ENCODE results near the gene WTIP.
"Not testable (repeated sequence)": the region's sequence is repeated elsewhere in the genome, so short reads cannot be mapped to it uniquely, and the experiment has no call there.

WTIP gene

DNA sequence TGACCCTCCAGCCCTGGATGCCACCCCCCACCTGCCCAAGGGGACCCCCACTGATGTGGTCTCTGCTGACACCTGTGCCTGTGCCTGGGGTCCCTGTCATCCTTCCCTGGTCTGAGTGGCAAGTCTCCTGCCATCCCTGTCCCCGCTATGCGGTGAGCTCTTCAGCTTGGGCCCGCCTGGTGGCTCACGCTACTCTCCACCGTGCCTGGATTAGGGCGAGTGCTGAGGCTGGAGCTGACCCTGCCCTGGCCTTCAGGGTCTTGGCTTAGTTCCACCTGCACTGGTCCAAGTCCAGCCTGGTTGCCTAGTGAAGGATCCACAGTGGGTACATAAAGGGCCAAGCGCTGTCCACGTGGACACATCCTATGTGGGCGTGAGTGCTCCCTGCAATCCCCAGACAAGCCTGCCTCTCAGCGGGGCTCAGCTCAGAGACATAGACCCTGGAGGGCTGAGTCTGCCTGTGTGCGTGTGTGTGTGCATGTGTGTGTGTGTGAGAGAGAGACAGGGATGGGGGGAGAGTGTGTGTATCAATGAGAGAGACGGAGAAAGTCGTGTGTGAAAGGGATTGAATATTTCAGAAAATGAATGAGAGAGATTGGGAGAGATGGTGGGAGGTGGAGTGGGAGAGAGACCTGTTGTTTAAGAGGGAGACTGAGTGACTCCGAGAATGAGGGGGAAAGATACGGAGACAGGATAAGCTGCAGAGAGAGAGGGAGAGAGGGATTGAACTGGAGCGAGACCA is 22.1 kb downstream of the WTIP start:
- no peak for DNase-seq (ENCODE audit: low read depth, low spot score)

DNA sequence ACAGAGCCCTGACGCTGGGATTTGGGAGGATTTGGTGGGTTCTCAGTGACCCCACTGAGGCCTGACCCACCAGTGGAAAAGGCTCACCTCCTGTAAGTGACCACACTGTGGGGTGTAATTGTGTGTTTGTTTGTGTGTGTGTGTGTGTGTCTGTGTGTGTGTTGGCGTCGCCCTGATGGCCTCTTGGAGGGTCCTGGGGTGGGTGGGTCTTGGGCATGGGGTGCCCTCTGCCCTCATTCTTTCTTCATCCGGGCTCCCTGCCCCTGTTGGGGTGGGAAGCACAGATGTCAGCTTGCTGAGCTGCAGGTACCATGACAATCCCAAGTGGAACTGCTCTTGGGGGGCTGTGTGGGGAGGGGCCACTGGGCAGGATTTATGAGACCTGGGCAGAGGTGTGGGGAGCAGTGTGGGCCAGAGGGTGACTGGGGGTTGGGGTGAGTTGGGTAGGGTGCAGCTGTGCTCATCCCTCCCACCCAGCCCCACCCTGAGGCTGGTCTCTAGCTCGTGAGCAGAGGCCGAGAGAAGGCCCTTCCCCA is 22.8 kb downstream of the WTIP start:
- no peak for DNase-seq (ENCODE audit: low read depth, low spot score)

DNA sequence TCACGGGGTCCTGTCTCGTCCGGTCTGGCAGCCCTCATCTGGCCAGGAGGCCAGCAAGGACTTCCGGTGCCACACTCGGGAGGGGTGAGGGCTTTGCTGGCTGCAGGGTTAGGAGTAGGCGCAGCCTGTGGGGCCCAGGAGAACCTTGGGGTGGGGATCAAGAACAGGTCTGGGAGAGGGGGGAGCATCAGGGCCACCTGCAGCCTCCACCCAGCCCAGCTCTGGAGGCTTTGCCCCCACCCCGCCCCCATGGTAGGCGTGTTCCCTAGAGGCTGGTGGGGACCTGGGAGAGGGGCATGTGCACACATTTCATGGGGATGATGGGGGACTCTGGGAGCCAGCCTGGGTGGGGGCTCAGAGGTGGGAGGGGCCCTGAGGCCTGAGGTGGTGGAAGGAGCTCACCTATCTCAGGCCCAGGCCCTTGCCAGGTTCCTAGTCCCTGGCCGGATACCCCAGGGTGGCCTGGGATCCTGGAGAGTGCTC is 23.3 kb downstream of the WTIP start:
- DNase-seq (ENCODE audit: low read depth, low spot score), result no peak

DNA sequence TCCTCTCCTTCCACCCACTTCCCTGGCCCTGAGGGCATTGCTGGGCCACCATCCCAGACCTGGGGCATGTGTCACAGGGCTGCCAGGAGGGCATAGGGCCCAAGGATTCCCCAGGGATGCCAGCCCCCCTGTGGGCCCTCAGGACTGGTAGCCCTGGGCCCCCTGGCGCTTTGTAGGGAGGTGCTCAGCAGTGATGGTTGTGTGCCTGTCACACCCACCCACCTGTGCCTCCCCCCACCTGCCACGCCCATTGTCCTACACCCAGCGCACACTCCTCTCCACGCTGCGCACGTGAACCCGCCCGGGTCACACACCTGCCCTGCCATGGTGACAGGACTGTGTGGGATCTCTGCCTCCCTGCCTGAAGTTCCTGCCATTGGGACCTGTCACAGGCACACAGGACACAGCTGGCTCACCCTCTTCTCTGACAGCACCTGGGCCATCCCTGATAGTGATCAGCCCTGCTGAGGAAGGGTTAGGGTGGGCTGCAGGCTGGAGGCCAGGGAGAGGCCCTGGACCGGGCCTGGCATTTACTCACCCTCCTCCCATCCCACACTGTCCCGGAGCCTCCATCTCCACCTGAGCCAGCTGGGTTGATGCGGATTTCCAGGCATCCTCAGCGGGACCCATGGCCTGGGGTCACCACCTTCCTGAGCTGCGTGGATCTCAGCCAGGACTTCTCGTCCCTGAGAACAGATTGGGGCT is 23.9 kb downstream of the WTIP start:
- DNase-seq (ENCODE audit: low read depth, low spot score), result no peak

DNA sequence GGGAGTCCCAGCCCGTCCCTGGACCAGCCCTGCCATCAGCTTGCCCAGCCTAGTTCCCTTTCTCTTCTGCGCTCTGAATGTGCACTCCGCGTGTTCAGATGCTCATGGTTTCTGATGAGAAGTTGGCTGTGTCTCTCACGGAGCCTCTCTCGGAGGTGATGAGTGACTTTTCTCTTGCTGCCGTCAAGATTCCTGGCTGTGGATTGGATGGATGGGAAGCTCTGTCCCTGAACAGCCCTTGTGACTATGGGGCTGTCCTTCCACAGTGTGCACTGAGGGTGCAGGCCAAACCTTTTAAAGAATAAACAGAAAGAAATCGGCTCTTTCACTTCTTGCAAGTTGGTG is 24.4 kb downstream of the WTIP start:
- no peak for DNase-seq (ENCODE audit: low read depth, low spot score)

DNA sequence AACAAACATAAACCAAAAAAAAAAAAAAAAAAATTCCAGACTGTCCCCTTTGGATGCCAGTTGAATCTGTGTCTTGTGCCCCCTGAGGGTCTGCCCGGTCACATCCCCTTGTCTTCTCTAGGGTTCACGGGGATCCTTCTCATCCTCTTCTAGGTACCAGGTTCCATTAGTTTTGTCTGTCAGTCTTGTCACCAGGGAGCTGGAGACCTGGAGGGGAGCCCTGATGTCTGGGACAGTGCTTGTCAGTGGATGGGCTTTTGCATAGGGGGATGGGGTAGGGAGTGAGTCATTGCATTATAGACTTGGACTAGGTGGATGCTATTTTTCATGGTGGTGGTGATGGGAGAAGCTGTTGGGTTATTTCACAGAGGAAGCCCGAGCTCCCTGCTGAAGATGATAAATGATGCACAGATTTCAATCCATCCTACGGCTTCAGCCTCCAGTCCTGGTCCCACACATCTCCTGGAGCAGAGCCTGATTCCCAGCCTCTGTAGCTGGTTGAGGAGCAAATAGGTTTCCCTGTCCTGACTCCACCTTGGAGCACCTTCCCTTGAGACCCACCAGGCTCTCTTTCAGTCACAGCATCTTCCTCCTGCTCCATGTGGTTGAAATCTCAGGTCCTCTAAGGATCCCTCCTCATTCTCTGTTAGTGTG is 26.0 kb downstream of the WTIP start:
- no peak for DNase-seq (ENCODE audit: low read depth, low spot score)

DNA sequence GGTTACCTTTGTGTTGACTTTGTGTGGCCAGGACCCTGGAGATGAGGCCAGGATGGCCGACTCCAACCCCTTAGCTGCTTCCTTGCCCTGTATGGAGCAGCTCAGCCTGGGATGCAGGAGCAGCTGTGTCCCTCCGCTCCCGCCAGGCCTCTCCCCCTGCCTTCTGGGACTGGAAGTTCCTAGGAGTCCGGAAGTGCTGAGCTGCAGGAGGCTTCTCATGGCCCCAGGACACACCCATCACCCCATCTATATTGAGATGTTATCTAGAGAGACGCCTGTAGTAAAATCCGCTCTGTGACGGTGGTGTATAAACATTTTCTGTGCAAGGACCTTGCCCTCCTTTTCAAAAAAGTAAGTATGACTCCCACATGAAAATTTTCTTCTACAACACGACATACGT is 27.0 kb downstream of the WTIP start:
- DNase-seq (ENCODE audit: low read depth, low spot score), result peak; percentile 39

DNA sequence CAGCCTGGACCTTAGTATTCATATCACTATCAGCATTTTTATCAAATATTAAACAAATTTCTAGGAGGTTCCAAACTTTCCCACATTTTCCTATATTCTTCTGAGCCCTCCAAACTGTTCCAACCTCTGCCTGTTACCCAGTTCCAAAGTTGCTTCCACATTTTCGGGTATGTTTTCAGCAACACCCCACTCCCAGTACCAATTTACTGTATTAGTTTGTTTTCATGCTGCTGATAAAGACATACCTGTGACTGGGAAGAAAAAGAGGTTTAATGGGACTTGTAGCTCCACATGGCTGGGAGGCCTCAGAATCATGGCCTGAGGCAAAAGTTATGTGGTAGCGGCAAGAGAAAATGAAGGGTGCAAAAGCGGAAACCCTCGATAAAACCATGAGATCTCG is 29.3 kb downstream of the WTIP start:
- not testable (repeated sequence) for DNase-seq (ENCODE audit: low read depth, low spot score)

DNA sequence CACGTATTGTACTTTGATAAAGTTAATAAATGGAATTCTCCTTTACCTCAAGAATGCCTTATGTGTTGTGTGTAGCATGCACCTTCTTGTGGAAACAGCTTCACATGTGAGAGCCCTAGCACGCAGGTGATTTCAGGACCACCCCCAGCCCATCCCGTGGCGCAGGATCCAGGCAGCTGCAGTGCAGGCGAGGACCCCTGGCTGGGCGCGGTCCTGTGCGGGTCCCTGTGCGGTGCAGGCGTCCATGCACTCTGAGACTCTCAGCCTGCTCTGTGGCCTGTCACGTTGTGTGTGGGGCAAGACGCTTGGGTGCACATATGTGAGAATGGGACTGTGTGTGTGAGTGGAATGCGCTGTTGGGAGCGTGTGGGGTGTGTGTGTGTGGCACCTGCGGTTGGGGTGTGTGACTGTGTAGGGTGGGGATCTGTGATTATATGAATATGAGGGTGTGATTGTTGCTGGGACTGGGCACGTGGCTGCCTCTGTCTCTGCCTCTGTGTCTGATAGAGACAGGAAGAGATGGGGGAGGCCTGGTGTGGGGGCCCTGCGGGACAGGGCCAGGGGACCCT is 30.8 kb downstream of the WTIP start:
- DNase-seq (ENCODE audit: low read depth, low spot score), result no peak

DNA sequence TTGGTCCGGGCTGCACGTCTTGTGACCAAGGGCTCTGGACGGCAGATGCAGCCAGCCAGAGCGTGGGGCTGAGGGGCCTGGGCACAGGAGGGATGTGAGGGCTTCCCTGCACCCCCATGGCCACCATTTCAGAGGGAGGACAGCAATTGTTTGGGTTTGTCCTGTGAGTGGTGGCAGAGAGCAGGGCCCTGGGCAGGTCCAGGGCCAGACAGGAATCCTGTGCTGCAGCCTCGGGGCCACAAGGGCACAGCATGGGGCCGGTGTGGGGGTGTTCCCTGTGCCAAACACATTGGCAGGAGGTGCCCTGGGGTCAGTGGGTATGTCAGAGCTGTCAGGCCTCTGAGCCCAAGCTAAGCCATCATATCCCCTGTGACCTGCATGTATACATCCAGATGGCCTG is 32.2 kb downstream of the WTIP start:
- DNase-seq (ENCODE audit: low read depth, low spot score), result no peak

DNA sequence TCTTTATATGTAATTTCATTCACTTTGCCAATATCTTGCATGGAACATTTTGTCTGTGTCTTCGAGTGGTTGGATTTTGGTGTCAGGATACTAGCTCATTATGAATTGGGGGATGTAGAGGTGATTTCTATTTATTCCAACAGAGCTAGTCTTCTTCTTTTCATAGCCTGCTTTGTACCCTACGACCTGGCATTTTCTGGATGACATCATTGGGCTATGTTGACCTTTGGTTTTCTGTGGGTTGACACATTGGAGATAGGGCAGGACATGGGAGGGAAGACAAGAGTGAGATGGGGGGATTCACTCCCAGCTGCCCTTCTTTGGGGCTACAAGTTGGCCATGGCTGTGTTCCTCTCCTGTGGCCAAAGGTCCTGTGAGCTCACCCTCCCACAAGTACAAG is 38.0 kb downstream of the WTIP start:
- DNase-seq (ENCODE audit: low read depth, low spot score), result no peak

DNA sequence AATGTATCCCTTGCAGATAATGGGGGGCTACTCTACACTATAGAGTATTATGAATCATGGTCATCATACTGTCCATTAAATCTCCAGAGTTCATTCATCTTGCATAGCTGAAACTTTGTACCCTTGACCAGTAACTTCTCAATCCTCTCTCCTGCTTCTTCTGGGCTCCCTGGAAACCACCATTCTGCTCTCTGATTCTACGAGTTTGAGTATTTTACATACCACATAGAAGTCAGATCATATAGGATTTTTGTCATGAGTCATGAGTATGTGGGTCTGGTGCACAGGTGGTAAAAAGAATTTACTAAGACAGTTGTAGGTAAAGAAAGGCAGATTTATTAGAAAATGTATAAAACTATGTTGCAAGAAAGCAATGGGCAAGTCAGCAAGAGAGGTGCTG is 41.9 kb downstream of the WTIP start:
- DNase-seq (ENCODE audit: low read depth, low spot score), result no peak

DNA sequence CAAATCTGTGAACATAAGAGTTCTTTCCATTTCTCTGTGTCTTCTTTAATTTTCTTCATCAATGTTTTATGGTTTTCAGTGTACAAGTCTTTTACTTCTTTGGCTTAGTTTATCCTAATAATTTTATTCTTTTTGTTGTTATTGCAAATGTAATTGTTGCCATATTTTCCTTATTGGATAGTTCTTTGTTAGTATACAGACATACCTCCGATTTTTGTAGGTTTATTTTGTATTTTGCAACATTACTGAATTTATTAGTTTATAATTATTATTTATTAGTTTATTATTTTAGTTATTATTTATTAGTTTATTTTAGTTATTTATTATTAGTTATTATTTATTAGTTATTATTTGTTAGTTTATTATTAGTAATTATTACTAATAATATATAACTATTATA is 43.4 kb downstream of the WTIP start:
- no peak for DNase-seq (ENCODE audit: low read depth, low spot score)

DNA sequence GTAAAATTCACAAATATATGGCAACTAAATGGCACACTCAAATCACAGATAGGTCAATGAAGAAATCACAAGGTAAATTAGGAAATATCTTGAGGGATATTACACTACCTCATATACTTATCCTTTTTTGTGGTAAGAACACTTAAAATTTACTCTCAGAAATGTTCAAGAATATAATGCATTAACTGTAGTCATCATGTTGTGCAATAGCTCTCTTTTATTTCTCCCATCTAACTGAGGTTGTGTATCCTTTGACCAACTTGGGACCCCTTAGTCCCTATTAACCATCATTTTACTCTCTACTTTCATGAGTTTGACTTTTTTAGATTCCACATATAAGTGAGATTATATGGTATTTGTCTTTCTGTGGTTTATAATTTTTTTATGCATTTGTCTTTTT is 52.6 kb downstream of the WTIP start:
- DNase-seq (ENCODE audit: low read depth, low spot score), result no peak

DNA sequence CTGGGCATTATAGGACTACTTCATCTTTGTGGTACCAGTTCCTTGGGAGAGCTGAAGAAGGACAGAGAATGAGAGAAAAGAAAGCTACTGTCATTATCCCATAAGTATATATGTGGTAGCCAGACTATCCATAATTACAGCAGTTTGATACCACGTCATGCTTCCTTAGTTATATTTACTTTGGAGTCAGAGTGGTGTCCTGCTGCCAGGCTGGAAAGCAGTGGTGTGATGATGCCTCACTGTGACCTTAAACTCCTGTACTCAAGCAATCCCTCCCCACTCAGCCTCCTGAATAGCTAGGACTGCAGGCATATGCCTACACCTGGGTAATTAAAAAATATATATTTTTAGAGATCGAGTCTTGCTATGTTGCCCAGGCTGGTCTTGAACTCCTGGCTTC is 57.8 kb downstream of the WTIP start:
- no peak for DNase-seq (ENCODE audit: low read depth, low spot score)

DNA sequence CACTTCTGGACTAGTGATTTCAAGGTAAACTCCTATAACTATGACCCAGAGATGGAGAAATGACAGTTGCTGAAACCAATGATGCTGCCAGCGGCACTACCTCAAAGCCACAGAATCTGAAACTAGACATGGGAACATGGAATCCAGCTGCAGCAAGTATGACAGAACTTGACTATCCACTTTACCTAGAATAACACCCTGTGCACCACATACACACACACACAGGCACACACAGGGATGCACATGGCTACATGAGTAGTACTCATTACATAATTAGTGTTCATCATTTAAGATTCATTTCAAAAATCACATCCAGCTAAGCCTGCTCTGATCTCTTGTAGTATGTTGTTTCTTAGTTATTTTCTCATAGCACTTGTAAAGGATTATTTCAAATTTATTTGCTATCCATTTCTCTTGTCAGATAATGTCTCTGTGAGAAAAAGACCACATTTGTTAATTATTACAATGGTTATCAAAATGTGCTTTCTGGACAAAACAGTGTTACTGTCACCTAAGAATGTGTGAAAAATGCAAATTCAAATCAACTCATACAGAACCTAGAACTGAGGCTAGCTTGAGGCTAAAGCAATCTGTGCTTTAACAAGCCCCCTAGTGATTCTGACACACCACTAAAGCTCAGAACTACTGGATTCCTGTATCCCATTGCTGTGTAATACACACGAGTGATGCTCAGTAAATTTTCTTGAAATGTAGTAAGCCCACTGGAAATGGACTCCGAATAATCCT is 59.4 kb downstream of the WTIP start:
- no peak for DNase-seq (ENCODE audit: low read depth, low spot score)

DNA sequence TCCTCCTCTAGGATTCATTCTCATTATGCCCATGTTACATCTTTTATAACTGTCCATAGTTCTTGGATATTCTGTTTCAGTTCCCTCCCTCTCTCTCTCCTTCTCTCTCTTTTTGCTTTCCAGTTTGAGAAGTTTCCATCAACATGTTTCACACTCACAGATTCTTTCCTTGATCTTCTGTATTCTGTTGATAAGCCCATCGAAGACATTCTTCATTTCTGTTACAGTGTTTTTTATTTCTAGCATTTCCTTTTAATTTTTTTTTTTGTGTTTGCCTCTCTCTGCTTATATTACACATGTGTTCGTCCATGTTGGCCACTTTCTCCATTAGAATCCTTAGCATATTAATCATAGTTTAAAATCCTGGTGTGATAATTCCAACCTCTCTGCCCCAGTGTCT is 68.3 kb downstream of the WTIP start:
- DNase-seq (ENCODE audit: low read depth, low spot score), result no peak

DNA sequence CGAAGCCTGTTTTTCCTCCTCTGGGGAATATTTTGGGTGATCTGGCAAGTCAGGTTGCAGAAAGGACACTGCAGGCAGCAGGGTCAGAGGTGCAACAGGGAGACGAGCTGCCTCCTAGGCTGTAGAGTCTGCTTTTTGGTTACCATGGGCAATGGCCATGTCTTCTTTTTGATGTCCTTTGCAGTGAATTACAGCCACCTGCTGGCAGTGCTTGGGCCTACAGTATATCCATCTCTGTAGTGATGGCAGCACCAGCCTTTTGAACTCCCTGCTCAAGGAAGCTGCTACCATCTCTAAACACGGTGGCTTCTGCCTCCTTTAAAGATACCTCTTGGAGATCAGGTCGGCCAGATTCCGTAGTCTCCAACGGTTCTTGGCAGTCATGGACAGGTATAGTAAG is 73.9 kb downstream of the WTIP start:
- peak; percentile 54 for DNase-seq (ENCODE audit: low read depth, low spot score)

DNA sequence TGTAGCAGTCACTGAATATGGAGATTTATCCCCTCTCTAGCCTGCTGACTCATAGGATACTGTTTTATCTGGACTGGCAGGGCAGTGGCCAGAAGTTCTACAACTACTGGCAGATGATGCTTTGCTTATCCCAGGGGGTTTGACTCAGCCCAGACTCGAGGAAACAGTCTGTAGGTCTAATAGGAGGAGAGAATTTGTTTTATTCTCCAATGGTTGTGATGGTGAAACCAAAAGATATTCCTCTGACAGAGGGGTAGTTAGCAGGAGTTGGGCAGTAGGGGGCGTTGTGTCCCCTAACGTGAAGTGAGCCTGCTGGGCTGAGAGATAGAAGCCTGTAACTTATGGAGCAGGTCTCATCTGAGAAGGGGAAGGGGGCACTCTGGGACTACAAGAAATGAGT is 74.9 kb downstream of the WTIP start:
- peak; percentile 52 for DNase-seq (ENCODE audit: low read depth, low spot score)

DNA sequence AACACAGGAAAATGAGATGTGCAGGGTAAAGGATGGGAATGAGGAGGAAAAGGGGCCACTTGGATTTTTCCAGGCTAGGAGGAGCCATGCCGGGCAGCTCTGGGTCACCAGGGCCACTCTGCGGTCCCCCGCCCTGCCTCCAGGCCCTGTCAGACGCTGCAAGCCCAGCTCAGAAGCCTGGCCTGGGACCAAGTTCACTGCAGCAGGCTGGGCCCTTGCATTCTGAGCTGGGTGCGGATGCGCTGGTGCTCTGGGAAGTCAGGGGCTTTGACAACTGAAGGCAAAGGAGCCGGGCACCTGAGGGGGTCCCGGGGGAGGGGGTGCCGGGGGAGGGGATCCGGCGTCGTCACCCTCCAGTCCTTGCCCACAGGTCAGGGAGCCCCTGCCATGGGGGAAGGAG is 77.5 kb downstream of the WTIP start:
- DNase-seq (ENCODE audit: low read depth, low spot score), result no peak

DNA sequence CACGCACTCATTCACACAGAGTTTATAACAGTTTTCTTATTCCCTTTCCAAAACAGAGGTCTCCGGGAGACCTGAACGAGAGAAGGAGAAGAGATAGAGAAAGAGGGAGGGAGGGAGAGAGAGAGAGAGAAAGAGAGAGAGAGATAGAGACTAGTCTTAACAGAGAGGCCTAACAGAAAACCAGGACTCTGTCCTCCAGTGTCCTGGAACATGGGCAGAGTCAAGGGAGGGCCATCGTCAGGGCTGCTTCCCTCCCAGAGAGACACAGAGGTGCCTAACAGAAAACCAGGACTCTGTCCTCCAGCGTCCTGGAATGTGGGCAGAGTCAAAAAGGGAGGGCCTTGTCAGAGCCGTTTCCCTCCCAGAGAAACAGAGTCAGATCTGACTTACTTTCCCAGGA is 78.7 kb downstream of the WTIP start:
- no peak for DNase-seq (ENCODE audit: low read depth, low spot score)
